Endometrial microvascular endothelial cells (primary cell): ENCODE results near the gene MAP3K5. TPM values are rescaled to one million over a fixed set of nuclear protein-coding genes. Genes with fewer than 3 reads are reported as not detected.

Experiments
- in situ Hi-C: cut with HindIII; loops from 2 replicates; pipeline ENCODE4 v1.10.0; 2017; ENCODE audit warnings: low sequenced_read_pairs, low pct_unique_long_range_greater_than_20kb; ENCODE audit errors: inconsistent ontology term
- total RNA-seq: library from RNA; depleted of rRNA; stranded (reverse); fragments of >200 nt; gene quantifications from one replicate; pipeline ENCODE4 v1.2.3, GENCODE V29; 2015; ENCODE audit errors: inconsistent ontology term

MAP3K5 gene
- total RNA-seq, 1 donor from 2014 or later, result 9.3 TPM

- in situ Hi-C loops, result no loop called here
These were observed 269.6 kb downstream of the MAP3K5 start for GRCh38 chr6:136522636-136523035.

DNA sequence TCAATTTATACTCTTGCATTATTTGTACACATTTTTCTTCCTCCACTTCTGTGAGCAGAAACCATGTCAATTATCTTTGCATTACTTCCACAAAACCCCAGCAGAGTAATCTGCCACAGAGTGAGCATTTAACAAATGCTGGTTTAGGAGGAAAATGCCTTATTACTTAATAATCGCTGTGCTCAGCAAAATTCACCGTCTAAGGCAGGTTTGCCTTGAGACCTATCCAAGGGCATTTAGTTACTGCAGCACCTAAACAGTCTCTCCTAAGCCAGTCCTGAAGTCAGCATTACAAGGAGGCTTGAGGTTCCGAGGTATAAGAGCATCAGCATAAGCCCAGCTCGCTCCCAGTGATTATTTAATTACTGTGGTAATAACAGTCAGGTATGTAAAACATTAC, 270.4 kb downstream of the MAP3K5 start:
- in situ Hi-C loops, result no loop called here

- in situ Hi-C loops, result no loop called here
These were observed 270.9 kb downstream of the MAP3K5 start for GRCh38 chr6:136521427-136521826.

DNA sequence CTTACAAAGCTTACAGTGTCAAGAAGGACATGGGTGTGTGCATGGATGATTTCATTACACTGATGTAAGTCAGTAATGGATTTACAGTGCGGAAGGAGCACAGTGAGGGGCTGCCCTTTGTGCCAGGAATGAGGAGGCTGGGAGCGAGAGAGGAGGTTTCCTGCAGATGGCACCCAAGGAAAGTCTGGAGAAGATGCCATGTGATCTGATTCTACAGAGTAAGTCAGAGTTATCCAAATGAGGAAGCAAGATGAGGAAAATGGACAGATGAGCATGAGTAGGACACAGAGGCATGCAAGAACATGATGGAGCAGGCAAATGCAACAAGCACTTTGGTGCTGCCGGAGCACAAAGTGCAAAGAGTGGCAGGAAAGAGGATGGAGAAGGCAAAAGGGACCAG, 271.8 kb downstream of the MAP3K5 start:
- in situ Hi-C loops, result no loop called here

DNA sequence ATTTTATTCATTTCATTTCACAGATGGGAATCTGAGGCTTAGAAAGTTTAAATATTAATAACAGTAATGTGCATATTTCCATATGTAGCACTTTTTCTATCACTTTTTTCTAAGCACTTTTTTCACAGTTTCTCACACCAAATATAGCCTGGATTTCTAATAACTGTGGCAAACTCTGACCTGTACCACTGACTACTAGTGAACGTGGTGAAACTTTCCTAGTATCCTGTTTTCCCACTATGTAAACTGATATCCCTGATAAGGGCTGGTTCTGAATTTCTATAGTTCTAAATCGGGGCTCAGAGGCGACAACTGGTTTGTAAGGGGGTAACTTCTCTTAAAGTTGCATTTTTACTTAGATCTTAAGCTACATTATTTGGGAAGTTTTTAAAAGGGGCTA, 274.7 kb downstream of the MAP3K5 start:
- in situ Hi-C loops, result no loop called here

DNA sequence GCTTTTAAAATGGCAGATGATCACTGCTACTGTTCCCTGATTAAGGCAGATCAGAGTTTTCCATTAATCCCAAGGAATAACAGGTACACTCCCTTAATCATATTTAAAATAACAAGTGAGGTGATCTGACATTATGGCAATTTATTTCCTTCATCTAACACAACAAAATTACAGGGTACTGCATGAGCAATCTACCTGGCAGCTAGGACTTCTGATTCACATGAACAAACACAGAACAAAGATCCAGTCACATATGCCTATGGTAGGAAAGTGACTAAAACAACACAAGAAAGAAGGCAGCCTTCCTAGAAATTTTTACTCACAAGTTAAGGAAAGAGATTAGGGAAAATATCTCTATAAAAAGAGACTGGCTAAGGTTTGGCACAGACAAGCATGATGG, 275.3 kb downstream of the MAP3K5 start:
- in situ Hi-C loops, result no loop called here

GRCh38 chr6:136514591-136514990, 277.7 kb downstream of the MAP3K5 start:
- in situ Hi-C loops, result no loop called here

GRCh38 chr6:136511926-136512325, 280.4 kb downstream of the MAP3K5 start:
- in situ Hi-C loops, result no loop called here

- in situ Hi-C loops, result no loop called here
These were observed 280.9 kb downstream of the MAP3K5 start for GRCh38 chr6:136511397-136511796.

DNA sequence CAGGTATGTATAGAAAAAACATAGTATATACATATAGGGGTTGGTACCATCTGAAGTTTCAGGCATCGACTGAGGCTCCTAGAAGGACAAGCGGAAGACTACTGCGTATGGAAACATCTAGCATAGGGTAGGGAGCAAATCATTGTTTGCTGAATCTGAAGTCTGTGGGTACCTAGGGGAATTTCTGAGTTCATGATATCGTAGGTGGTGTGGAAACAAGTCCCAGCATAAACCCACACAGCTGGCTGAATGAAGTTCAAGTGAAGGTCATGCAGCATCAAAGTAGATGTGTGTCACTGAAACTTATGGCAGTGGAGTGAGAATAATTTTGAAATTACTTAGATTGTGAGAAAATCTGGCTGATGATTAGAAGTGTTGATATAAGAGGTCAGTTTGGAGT, 281.5 kb downstream of the MAP3K5 start:
- in situ Hi-C loops, result no loop called here

- in situ Hi-C loops, result no loop called here
These were observed 282.0 kb downstream of the MAP3K5 start for GRCh38 chr6:136510299-136510698.

DNA sequence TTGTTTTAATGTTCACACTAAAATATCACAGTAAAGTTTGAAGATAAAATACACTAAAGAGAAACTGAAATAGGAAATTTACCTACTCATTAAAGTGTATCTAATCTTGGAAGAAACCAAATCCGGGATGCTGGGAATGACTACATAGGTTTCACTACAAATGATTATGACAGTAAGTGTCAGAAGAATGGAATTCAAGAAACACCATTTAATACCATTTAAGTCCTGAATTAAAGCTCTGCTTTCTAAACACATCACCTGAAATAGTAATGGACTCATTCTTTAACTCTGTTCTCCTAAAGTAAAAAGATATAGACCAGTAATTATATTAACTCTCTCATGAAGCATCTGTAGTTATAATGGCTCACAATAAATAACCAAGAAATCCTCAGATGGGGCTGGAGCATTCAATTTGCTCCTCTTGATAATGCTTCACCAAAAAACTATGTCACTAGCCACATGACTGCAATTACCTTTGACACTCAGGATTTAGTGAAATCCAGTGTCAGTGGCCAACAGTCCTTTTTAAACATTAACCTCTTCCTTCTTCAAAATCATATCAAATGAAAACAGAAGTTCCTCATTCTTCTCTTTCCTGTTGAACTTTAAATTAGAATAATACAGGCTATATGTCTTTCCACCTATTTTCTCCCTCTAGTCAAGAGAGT, 283.4 kb downstream of the MAP3K5 start:
- in situ Hi-C loops, result no loop called here

Other genes with a start within 250 kb of the MAP3K5 start
- gene MAP7, start 242.1 kb downstream of the MAP3K5 start, total RNA-seq, result not detected
- 5.6 TPM for gene PEX7, start 30.1 kb upstream of the MAP3K5 start, total RNA-seq
- gene SLC35D3, start 129.8 kb upstream of the MAP3K5 start, total RNA-seq, result not detected